Stimulated activated CD8-positive, alpha-beta memory T cell treated with anti-CD3 and anti-CD28 coated beads, Interleukin-2, amount 100 ng/mL, for 48 hours (primary cell): ENCODE data around the gene PSENEN.

ENCODE experiments used
- DNase-seq, 2 donors: peaks; one replicate each; pipeline ENCODE4 v3.0.0-alpha.2; 2020; ENCODE audit warnings: low read depth in 2 of 2

Gene PSENEN

GRCh38 chr19:35733180-35734125 lies 12.0 kb upstream of the PSENEN start:
- DNase-seq, result no peak

- no peak for DNase-seq
Measured at GRCh38 chr19:35734273-35734672, 11.2 kb upstream of the PSENEN start.

GRCh38 chr19:35734889-35735288 lies 10.6 kb upstream of the PSENEN start:
- DNase-seq, result no peak

- DNase-seq, result no peak
Measured at GRCh38 chr19:35736913-35737886, 8.3 kb upstream of the PSENEN start.

GRCh38 chr19:35738021-35738886 lies 7.2 kb upstream of the PSENEN start:
- no peak for DNase-seq

GRCh38 chr19:35738887-35739229 lies 6.6 kb upstream of the PSENEN start:
- no peak for DNase-seq

- no peak for DNase-seq
Measured at GRCh38 chr19:35739275-35740107, 6.0 kb upstream of the PSENEN start.

GRCh38 chr19:35740108-35740422 lies 5.4 kb upstream of the PSENEN start:
- no peak for DNase-seq

- DNase-seq, result peak; percentile 96 to 97
Measured at GRCh38 chr19:35740423-35741202, 4.8 kb upstream of the PSENEN start.

- no peak for DNase-seq
Measured at GRCh38 chr19:35741203-35741515, 4.3 kb upstream of the PSENEN start.

- DNase-seq, result peak; percentile 58 to 65
Measured at GRCh38 chr19:35742121-35742724, 3.2 kb upstream of the PSENEN start, which contains the start of gene IGFLR1. TSS of gene IGFLR1 (minus strand) at chr19:35742452. CDS start at chr19:35741180, 1,272 bp downstream.

- DNase-seq, result no peak
Measured at GRCh38 chr19:35743640-35744429, 1.6 kb upstream of the PSENEN start.

GRCh38 chr19:35744430-35745327 lies 772 bp upstream of the PSENEN start:
- peak; percentile 85 to 86 for DNase-seq

- no peak for DNase-seq
Measured at GRCh38 chr19:35746087-35746462, 624 bp downstream of the PSENEN start.

GRCh38 chr19:35746531-35746930 lies 1.1 kb downstream of the PSENEN start:
- no peak for DNase-seq

- peak; percentile 96 to 97 for DNase-seq
Measured at GRCh38 chr19:35748106-35749020, 2.9 kb downstream of the PSENEN start, which contains the start of gene LIN37. TSS of gene LIN37 (plus strand) at chr19:35748576. CDS start at chr19:35748725, 149 bp downstream.

GRCh38 chr19:35750167-35750566 lies 4.7 kb downstream of the PSENEN start:
- no peak for DNase-seq
